ENCODE results near the gene DAB1.

The DAB1 gene

GRCh38 chr1:57013522-57013921, 410.3 kb downstream of the DAB1 start:
- ChIA-PET CTCF (no interaction called here), POLR2A (no interaction called here)
- DNase-seq (ENCODE audit: extremely low spot score) = no peak
- TF ChIP-seq TARDBP (IDR thresholded peaks at IDR 0.05) (no peak), SUZ12 (IDR thresholded peaks at IDR 0.05) (no peak), LEF1 (IDR thresholded peaks at IDR 0.05; ENCODE audit: borderline replicate concordance) (no peak), PKNOX1 (IDR thresholded peaks at IDR 0.05) (no peak), NFRKB (IDR thresholded peaks at IDR 0.05) (no peak), ELF4 (IDR thresholded peaks at IDR 0.05) (no peak), SP1 (IDR thresholded peaks at IDR 0.05) (no peak), BHLHE40 (IDR thresholded peaks at IDR 0.05; ENCODE audit: borderline replicate concordance) (no peak), ZNF384 (IDR thresholded peaks at IDR 0.05) (no peak), L3MBTL2 (conservative IDR thresholded peaks at IDR 0.05) (no peak), FOXM1 (IDR thresholded peaks at IDR 0.05; ENCODE audit: borderline replicate concordance) (no peak), HDGF (IDR thresholded peaks at IDR 0.05; ENCODE audit: borderline replicate concordance) (no peak), FOXA1 (IDR thresholded peaks at IDR 0.05) (no peak)

GRCh38 chr1:57012315-57012714, 411.5 kb downstream of the DAB1 start:
- ChIA-PET POLR2A (no interaction called here), CTCF (no interaction called here)
- DNase-seq (ENCODE audit: extremely low spot score) = no peak
- no peak for TF ChIP-seq CTBP1 (IDR thresholded peaks at IDR 0.05; ENCODE audit: borderline replicate concordance)
- no peak for TF ChIP-seq TARDBP (IDR thresholded peaks at IDR 0.05)
- no peak for TF ChIP-seq SUZ12 (IDR thresholded peaks at IDR 0.05)
- TF ChIP-seq SP1 (IDR thresholded peaks at IDR 0.05) = no peak
- TF ChIP-seq HDGF (IDR thresholded peaks at IDR 0.05; ENCODE audit: borderline replicate concordance) = no peak

- TF ChIP-seq HDGF (IDR thresholded peaks at IDR 0.05; ENCODE audit: borderline replicate concordance) (no peak), FOXM1 (IDR thresholded peaks at IDR 0.05; ENCODE audit: borderline replicate concordance) (no peak), PKNOX1 (IDR thresholded peaks at IDR 0.05) (no peak), SP1 (IDR thresholded peaks at IDR 0.05) (no peak), ARNT (IDR thresholded peaks at IDR 0.05) (no peak), ZNF384 (IDR thresholded peaks at IDR 0.05) (no peak), SUZ12 (IDR thresholded peaks at IDR 0.05) (no peak), L3MBTL2 (conservative IDR thresholded peaks at IDR 0.05) (no peak), NFRKB (IDR thresholded peaks at IDR 0.05) (no peak), LEF1 (IDR thresholded peaks at IDR 0.05; ENCODE audit: borderline replicate concordance) (no peak), ELF4 (IDR thresholded peaks at IDR 0.05) (no peak), FOXK2 (IDR thresholded peaks at IDR 0.05) (no peak)
- CTCF ChIA-PET = interaction anchor here (0.7 kb wide), 2 partner anchors 41 to 665 kb away, joined by 3 to 4 read pairs; no protein-coding TSS in a partner anchor
- POLR2A ChIA-PET = no interaction called here
- DNase-seq (ENCODE audit: extremely low spot score) = no peak
These were observed 413.3 kb downstream of the DAB1 start for GRCh38 chr1:57010511-57010910.

- DNase-seq (ENCODE audit: extremely low spot score) = no peak
- CTCF ChIA-PET = no interaction called here
- TF ChIP-seq CTBP1 (IDR thresholded peaks at IDR 0.05; ENCODE audit: borderline replicate concordance) (no peak), FOXA1 (IDR thresholded peaks at IDR 0.05) (no peak), BHLHE40 (IDR thresholded peaks at IDR 0.05; ENCODE audit: borderline replicate concordance) (no peak), SUZ12 (IDR thresholded peaks at IDR 0.05) (no peak), TARDBP (IDR thresholded peaks at IDR 0.05) (no peak)
- POLR2A ChIA-PET = no interaction called here
These were observed 415.9 kb downstream of the DAB1 start for GRCh38 chr1:57007948-57008347.

GRCh38 chr1:57007472-57007871, 416.4 kb downstream of the DAB1 start:
- TF ChIP-seq SUZ12 (IDR thresholded peaks at IDR 0.05) = no peak
- no peak for TF ChIP-seq L3MBTL2 (conservative IDR thresholded peaks at IDR 0.05)
- no peak for TF ChIP-seq CTBP1 (IDR thresholded peaks at IDR 0.05; ENCODE audit: borderline replicate concordance)
- no peak for TF ChIP-seq ELF4 (IDR thresholded peaks at IDR 0.05)
- TF ChIP-seq ZNF384 (IDR thresholded peaks at IDR 0.05) = no peak
- no peak for TF ChIP-seq PKNOX1 (IDR thresholded peaks at IDR 0.05)
- DNase-seq (ENCODE audit: extremely low spot score) = no peak
- ChIA-PET POLR2A (no interaction called here), CTCF (interaction anchor here (0.8 kb wide), 1 partner anchor 629 kb away, joined by 5 read pairs; no protein-coding TSS in a partner anchor)

GRCh38 chr1:57003398-57004139, 420.3 kb downstream of the DAB1 start:
- ChIA-PET POLR2A (interaction anchor here (0.6 kb wide), 1 partner anchor 159 kb away, joined by 3 read pairs; no protein-coding TSS in a partner anchor), CTCF (no interaction called here)
- DNase-seq (ENCODE audit: extremely low spot score) = no peak
- TF ChIP-seq FOXA1 (IDR thresholded peaks at IDR 0.05) (no peak), BHLHE40 (IDR thresholded peaks at IDR 0.05; ENCODE audit: borderline replicate concordance) (no peak), ARNT (IDR thresholded peaks at IDR 0.05) (no peak), ZNF384 (IDR thresholded peaks at IDR 0.05) (no peak), SP1 (IDR thresholded peaks at IDR 0.05) (no peak), NFRKB (IDR thresholded peaks at IDR 0.05) (no peak), SUZ12 (IDR thresholded peaks at IDR 0.05) (no peak), FOXK2 (IDR thresholded peaks at IDR 0.05) (no peak), PKNOX1 (IDR thresholded peaks at IDR 0.05) (no peak), LEF1 (IDR thresholded peaks at IDR 0.05; ENCODE audit: borderline replicate concordance) (no peak)
